ENCODE results near the gene BPIFB4. TPM values are rescaled to one million over a fixed set of nuclear protein-coding genes. Genes with fewer than 3 reads are reported as not detected.

BPIFB4 gene
- total RNA-seq, 1 donor from 2014 or later: not detected

GRCh38 chr20:33145521-33145920 lies 66.1 kb downstream of the BPIFB4 start:
- Histone ChIP-seq H3K9me3 (no peaks in the 10 kb centered on the region), H3K27me3 (no peaks in the 10 kb centered on the region), H3K4me1 (no peaks in the 10 kb centered on the region), H3K4me3 (no peak overlapping the region), H3K27ac (no peak overlapping the region), H3K36me3 (no peaks in the 10 kb centered on the region)
- intact Hi-C loops (cut with DNase I): no loop called here
- TF ChIP-seq CTCF (IDR thresholded peaks at IDR 0.05): no peak
- no peak for DNase-seq (ENCODE audit: low spot score in 2 of 2)

DNA sequence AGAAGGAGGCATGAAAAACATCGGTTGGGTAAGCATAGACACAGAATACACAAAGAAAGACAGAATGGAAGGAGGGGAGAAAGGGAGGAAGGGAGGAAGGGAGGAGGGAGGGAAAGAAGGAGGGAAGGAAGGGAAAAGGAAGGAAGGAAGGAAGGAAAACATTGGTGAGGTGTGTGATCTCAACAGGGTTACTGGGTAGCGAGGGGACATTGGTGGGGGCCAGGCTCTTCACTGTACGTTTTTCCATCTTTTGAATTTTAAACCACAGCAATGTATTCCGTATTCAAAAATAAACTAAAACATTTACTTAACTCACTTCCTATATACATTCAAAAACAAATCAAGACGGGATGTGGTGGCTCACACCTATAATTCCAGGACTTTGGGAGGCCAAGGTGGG lies 67.9 kb downstream of the BPIFB4 start:
- Histone ChIP-seq H3K27me3 (no peaks in the 10 kb centered on the region), H3K4me3 (no peak overlapping the region), H3K4me1 (no peaks in the 10 kb centered on the region), H3K9me3 (no peaks in the 10 kb centered on the region), H3K27ac (no peak overlapping the region), H3K36me3 (no peaks in the 10 kb centered on the region)
- TF ChIP-seq CTCF (IDR thresholded peaks at IDR 0.05): no peak
- intact Hi-C loops (cut with DNase I): no loop called here
- DNase-seq (ENCODE audit: low spot score in 2 of 2): no peak

DNA sequence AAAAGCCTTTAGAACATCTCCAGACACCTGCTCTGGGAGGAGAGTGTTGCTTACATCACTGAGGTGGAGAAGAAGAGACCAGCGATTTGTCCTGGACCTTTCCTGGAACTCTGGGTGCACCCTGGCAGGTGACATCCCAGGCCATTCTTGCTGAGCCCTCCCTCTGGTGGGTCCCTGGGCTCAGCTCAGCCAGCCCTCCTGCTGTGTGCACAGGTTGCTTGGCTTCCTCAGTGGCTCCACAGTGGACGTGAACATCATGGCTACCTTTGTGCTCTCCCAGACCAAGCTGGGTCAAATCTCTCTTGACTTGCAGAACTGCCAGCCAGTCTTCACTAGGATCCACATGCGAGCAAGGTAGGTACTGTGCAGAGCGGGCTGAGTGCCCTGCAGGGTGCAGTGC lies 68.6 kb downstream of the BPIFB4 start:
- DNase-seq (ENCODE audit: low spot score in 2 of 2): no peak
- Histone ChIP-seq H3K4me3 (no peak overlapping the region), H3K36me3 (no peaks in the 10 kb centered on the region), H3K9me3 (no peaks in the 10 kb centered on the region), H3K27ac (no peak overlapping the region), H3K27me3 (no peaks in the 10 kb centered on the region), H3K4me1 (no peaks in the 10 kb centered on the region)
- TF ChIP-seq CTCF (IDR thresholded peaks at IDR 0.05): no peak
- intact Hi-C loops (cut with DNase I): no loop called here

DNA sequence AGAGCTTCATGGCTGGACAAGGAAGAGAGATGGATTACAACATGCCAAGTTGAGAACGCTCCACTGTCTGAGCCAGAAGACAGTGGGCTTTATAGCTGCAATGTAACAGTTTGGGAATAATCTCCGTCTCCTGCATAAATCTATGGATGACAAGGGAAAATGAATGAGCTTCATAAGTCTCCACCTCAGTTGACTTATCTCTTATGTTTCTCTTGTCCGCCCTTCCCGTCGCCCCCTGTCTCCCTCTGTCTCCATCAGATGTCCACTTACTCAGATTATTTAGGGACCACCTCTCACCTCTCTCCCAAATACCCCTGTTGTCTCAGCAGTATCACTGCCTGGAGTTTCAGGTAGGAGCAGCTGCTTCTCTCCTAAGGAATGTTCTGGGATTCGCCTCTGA lies 74.8 kb downstream of the BPIFB4 start:
- intact Hi-C loops (cut with DNase I): no loop called here
- Histone ChIP-seq H3K36me3 (no peaks in the 10 kb centered on the region), H3K4me3 (no peak overlapping the region), H3K27me3 (no peaks in the 10 kb centered on the region), H3K4me1 (no peaks in the 10 kb centered on the region), H3K9me3 (no peaks in the 10 kb centered on the region), H3K27ac (no peak overlapping the region)
- no peak for DNase-seq (ENCODE audit: low spot score in 2 of 2)
- TF ChIP-seq CTCF (IDR thresholded peaks at IDR 0.05): no peak

GRCh38 chr20:33158637-33159385 lies 79.4 kb downstream of the BPIFB4 start:
- no peak overlapping the region for H3K27ac ChIP-seq
- no peaks in the 10 kb centered on the region for H3K27me3 ChIP-seq
- no peaks in the 10 kb centered on the region for H3K36me3 ChIP-seq
- TF ChIP-seq CTCF (IDR thresholded peaks at IDR 0.05): no peak
- no peaks in the 10 kb centered on the region for H3K4me1 ChIP-seq
- H3K9me3 ChIP-seq: no peaks in the 10 kb centered on the region
- intact Hi-C loops (cut with DNase I): no loop called here
- H3K4me3 ChIP-seq: no peak overlapping the region
- no peak for DNase-seq (ENCODE audit: low spot score in 2 of 2)

DNA sequence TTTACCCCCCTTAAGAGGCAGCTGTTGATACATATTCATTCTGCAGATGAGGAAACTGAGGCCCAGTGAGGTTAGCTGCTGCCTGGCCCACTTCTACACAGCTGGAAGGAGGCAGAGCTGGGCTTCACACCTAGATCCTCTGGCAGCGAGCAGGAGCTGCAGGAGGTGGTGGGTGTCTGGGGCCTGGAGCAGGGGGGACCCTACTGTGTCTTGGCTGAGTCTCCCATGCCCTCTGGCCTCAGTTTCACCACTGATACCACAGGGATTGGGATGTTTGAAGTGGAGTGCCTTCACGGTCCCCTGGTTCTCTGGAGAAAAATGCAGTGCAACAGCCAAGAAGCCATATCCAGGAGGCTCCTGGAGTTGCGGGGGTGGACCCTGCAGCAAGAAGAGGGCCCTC lies 80.3 kb downstream of the BPIFB4 start:
- no peak for DNase-seq (ENCODE audit: low spot score in 2 of 2)
- no peak overlapping the region for H3K27ac ChIP-seq
- no peaks in the 10 kb centered on the region for H3K36me3 ChIP-seq
- no peaks in the 10 kb centered on the region for H3K27me3 ChIP-seq
- no peak overlapping the region for H3K4me3 ChIP-seq
- intact Hi-C loops (cut with DNase I): no loop called here
- no peak for TF ChIP-seq CTCF (IDR thresholded peaks at IDR 0.05)
- no peaks in the 10 kb centered on the region for H3K9me3 ChIP-seq
- no peaks in the 10 kb centered on the region for H3K4me1 ChIP-seq
